ENCODE measurements around the gene DNASE1L2.

DNASE1L2 gene

GRCh38 chr16:2271848-2272461 lies 35.7 kb downstream of the DNASE1L2 start:
- no peak for DNase-seq

- DNase-seq = no peak
Measured at GRCh38 chr16:2273484-2273883, 37.2 kb downstream of the DNASE1L2 start.

- no peak for DNase-seq
Measured at GRCh38 chr16:2273931-2274330, 37.7 kb downstream of the DNASE1L2 start.

DNA sequence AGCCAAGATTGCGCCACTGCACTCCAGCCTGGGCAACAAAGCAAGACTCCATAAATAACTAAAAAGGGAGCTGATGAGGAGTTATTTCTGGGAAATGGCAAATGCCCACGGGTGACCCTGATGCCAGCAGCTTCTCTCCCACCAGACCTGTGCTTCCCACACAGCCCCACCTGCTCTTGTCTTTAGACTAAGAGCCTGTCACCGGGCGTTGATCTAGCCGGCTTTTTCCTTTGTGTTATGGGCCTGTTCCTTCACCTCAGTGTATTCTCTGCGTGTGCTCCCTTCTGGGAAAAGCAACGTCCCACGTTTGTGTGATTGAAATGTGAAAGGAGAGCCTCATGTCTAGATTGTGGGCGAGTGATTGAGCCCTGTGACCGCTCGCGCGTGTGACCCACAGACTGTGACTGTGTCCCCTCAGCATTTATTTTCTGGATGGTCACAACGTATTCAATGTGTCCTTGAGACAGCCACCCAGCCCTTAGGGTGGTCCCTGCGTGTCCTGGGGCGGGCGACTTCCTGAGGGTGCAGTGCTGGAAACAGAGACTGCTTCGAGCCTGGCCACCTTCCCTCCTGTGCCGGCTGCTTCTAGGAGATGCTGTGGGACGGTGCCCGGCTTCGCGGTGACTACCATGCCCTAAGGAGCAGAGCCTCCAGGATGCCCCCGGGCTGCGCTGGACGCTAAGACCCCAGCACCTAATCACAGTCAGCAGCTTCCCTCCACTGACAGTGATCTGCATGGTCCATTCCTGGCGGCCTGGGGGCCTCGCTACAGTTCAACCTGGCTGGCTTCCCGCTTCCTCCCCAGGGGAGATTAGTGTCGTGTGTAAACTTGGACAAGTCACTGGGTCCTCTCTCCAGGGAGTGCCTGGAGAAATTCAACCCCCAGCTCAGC lies 39.5 kb downstream of the DNASE1L2 start:
- no peak for DNase-seq

DNA sequence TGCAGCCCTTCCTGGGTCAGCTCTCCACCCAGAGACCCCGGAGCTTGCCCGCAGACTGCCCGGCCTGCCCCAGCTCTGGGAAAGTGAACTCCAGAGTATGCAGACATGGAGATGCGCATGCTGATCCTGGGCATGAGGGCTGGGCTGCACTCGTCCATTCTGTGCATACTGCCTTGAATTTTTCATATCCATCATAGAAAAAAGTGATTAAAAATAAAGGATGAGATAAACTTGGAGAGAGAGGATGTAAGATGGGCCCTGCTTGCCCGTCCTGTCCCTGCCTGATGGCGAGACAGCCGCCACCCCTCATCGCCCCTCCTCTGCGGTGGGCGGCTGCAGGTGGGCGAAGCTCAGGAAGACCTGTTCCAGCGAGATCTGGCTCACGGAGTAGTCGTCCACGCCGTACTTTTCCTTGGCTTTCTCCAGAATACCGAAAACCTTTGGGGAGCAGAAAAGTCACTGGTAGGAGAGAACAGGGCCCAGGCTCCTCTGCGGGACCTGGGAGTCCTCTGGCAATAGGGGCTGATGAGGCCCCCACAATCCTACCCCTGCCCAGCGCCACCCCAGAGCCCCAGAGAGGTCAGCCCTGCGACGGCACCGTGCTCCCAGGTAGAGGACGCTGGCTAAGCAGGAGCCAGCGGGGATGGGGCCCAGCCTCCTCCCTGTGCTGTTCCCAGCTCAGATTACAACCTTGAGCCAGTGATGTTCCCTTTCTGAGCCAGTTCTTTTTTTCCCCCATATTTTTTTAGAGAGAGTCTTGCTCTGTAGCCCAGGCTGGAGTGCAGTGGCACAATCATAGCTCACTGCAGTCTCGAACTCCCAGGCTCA lies 40.3 kb downstream of the DNASE1L2 start:
- no peak for DNase-seq

DNA sequence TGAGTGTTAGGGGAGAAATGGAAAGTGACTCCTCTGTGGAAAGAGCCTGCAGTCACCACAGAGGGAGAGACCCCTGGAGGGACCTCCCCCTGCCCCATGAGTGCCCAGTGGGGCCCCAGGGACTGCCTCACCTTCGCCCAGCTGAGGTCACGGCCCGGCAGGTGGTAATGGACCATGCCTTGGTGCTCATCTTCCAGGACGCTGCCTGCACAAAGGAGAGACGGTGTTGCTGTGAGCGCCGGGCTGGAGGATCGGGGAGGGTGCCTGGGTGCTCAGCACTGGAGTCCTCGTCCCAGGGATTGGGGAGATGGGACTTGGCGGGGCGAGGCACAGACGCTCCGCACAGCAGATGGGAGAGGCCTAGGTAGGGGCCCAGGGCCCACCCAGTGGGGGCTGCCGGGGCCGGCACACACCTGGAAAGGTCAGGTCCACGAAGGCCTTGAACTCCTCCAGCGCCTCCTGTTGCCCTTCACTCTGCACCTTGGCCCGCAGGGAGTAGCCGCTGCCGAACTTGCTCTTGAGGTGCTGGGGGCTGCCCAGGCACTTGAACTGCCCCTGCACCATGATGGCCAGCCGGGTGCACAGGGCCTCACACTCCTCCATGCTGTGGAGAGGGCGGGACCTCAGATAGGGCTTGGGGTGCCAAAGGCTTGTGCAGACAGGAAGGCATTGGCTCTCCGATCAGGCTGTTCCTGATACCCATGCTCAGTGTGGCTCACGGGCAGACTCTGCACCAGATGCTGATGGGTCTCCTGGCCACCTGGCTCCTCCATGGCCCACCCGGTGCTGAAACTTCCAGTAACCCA lies 41.4 kb downstream of the DNASE1L2 start:
- no peak for DNase-seq

- no peak for DNase-seq
Measured at GRCh38 chr16:2278272-2278608, 42.0 kb downstream of the DNASE1L2 start.

DNA sequence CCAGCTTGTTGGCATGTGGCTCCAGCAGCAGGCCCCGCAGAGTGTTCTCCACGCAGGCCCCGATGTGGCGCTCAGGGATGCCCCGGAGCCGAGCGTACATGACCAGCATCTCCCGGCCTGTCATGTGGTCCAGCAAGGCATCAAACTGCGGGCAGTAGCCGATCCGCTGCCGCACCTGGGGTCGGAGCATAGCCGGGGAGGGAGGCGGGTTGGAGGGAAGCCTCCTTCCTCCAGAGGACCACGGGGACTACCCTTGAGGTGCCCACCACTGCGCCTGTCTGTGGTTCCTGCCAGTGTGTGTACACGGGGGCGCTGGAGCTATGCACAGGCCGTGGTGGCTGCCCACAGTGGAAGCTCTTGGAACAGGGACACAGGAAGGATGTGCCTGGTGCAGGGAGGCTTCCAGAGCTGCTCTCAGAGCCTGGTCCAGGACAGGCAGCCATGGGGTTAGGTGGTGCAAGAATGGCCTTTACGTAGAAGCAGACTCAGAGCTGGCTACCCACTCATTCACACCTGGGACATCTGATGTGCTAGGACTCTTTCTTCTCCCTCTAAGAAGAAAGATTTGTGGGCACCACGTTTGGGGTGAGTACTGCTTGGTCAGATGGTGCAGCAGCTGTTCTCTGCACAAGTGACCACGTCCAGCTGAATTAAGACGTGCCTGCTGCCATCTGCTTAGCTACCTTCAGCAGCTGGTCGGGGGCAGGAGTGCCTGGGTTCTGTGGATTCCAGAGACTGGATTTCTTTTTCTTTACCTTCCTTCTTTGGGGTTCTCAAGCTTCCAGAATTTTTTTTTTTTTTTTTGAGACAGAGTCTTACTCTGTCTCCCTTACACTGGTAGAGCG lies 42.9 kb downstream of the DNASE1L2 start:
- no peak for DNase-seq

- DNase-seq = no peak
Measured at GRCh38 chr16:2280461-2280860, 44.2 kb downstream of the DNASE1L2 start.

DNA sequence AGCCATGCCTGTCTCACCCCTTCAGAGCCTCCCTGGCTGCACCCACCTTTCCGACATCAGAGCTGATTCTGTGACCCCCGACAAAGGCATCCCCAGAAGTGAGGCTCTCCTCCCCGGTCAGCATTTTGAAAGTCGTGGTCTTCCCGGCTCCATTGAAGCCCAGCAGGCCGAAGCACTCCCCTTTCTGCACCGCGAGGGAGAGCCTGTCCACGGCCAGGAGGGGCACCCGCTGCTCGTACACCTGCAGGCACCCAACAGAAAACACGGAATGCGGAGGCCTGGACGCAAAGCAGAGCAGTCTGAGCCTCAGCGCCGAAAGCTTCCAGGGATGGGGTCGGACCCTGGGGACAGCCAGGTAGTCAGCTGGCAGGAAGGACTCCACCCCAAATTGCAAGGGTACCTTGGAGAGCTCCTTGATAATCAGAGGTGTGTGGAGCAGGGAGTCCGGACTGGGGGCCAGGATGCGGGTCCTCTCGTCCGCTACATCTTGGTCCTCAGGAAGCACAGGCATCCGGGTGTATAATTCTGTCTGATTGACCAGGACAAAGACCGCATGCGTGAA lies 44.8 kb downstream of the DNASE1L2 start:
- DNase-seq = no peak

DNA sequence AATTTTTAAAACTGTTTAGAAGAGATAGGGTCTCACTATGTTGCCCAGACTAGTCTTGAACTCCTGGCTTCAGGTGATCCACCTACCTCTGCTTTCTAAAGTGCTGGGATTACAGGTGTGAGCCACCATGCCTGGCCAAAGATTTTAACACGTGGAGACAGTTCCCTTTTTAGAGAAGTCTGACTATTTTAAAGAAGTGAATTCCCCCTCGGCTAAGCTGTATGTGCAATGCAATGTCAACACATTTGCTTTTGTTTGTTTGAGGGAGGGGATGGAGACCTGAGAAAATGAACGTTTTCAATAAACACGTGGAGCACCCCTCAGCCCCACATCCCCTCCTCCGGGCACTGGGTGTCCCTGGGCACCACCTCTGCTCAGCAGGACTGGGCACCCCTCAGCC lies 46.0 kb downstream of the DNASE1L2 start:
- no peak for DNase-seq

DNA sequence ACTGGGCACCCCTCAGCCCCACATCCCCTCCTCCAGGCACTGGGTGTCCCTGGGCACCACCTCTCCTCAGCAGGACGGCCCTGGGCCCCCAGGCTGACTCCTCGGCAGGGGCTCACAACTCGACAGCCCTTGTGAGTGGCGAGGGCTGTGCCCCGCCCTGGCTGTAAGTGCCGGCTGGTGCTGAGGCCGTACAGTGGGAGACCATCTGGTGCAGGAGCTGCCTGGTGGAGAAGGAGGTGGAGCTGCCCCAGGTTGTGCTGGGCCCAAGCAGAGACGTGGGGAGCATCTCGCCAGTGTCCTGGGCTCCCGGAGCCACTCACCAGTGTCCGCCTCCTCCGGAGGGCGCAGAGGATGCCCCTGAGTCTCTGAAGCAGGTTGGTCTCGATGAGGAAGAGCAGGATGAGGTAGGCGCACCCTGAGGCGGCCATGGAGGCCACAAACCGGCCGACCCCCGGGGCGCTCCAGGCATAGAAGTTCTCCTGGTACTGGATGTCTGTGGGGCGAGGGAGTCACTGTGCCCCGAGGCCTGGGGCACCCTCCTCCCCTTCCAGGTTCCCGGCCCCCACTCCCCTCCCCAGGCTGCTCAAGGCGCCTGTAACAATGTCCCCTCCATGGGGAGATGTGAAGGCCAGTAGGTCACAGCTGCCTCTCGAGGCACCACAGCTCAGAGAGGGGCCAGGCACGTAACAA lies 46.8 kb downstream of the DNASE1L2 start:
- DNase-seq = no peak

GRCh38 chr16:2284001-2284770 lies 47.9 kb downstream of the DNASE1L2 start:
- no peak for DNase-seq

DNA sequence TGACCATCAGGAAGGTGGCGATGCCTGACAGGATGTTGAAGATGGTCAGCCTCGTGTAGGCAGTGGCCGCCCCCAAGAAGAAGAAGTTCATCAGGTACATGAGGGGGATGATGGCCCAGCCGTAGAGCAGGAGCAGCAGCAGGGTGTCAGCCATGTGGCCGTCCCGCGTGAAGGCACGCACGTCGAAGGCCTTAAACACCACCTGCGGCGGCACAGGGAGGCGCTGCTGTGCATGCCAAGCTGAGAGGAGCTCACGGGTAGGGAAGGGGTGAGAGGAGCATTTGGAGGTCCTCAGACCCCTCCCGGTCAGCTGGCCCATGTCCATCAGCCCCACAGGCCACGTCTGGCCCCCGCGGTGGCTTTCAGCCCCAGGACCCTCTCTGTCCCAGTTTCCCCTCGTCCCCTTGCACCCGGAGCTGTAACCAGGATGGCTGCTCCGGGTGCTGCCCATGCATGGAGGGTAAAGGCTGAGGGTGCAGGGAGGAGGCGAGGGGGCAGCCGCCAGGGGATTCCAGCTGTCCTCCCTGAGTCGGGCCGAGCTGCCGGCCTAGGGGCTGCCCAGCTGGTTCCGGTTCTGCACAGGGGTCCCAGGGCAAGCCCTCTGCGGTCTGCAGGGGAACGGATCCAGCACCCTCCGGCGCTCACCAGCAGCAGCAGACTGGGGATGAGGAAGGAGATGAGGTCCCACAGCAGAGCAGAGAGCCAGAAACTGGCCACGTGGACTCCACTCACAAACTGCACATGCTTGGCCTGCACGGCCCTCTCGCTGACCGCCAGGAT lies 48.7 kb downstream of the DNASE1L2 start:
- no peak for DNase-seq

- DNase-seq = no peak
Measured at GRCh38 chr16:2285731-2286191, 49.5 kb downstream of the DNASE1L2 start.

- DNase-seq = no peak
Measured at GRCh38 chr16:2286550-2286949, 50.3 kb downstream of the DNASE1L2 start.

GRCh38 chr16:2287916-2288547 lies 51.8 kb downstream of the DNASE1L2 start:
- no peak for DNase-seq

Measured in DMS79 (cell line).